NCI-H1048 (cell line): Measurements from ENCODE around the gene TGFBRAP1.
A peak's percentile ranks its signal among the peaks of the same experiment; 100 is the strongest.

Source experiments
- DNase-seq: peaks from one replicate; lab custom pipeline; 2025; lab: John Stamatoyannopoulos, UW

TGFBRAP1 gene, protein sequence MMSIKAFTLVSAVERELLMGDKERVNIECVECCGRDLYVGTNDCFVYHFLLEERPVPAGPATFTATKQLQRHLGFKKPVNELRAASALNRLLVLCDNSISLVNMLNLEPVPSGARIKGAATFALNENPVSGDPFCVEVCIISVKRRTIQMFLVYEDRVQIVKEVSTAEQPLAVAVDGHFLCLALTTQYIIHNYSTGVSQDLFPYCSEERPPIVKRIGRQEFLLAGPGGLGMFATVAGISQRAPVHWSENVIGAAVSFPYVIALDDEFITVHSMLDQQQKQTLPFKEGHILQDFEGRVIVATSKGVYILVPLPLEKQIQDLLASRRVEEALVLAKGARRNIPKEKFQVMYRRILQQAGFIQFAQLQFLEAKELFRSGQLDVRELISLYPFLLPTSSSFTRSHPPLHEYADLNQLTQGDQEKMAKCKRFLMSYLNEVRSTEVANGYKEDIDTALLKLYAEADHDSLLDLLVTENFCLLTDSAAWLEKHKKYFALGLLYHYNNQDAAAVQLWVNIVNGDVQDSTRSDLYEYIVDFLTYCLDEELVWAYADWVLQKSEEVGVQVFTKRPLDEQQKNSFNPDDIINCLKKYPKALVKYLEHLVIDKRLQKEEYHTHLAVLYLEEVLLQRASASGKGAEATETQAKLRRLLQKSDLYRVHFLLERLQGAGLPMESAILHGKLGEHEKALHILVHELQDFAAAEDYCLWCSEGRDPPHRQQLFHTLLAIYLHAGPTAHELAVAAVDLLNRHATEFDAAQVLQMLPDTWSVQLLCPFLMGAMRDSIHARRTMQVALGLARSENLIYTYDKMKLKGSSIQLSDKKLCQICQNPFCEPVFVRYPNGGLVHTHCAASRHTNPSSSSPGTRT

DNA sequence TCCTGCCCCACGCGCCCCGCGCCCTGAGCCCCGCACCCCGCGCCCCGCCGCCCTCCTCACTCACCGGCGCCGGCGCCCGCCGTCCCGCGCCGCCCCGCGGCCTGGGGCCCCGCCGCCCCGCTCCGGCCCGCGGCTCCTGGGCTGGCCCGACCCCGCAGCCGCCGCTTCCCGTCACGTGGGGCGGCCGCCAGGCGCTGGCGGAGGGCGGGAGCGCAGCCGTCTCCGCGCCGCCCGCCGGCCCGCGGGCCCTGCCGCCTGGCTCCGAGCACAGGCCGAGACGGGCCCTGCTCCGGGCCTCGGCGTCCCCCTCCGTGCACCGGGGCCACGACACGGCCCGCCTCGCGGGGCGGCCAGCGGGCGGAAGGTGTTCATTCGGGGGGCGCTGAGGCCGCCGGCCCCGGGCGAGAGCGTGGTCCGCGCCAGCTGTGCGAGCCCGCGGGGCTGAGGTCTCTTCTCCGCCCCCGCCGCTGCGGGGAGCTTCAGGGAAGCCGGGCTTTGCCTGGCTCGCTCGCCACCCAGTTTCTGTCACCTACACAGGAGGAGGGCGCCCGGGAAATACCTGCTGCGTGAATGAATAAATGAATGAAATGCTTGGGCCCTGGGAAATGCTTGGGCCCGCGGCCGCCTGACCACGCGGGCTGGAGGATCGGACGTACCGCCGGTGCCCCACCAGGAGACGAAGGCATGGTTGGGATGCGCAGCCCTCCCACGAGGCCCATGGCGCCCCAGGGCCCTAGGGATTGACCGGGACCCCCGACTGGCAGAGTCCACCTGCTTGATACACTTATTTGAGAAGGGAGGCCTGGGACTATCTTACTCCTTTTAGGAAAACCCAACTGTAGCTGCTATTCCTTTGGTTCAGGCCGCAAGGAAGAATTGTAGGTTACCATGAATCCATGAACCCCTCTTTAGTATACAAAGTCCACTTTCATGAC is at the start of gene TGFBRAP1:
TSS of gene TGFBRAP1 (minus strand) at position 175 of the 935 bp plus-strand sequence. CDS start 21,434 bp downstream, outside the sequence.
- no peak for DNase-seq

DNA sequence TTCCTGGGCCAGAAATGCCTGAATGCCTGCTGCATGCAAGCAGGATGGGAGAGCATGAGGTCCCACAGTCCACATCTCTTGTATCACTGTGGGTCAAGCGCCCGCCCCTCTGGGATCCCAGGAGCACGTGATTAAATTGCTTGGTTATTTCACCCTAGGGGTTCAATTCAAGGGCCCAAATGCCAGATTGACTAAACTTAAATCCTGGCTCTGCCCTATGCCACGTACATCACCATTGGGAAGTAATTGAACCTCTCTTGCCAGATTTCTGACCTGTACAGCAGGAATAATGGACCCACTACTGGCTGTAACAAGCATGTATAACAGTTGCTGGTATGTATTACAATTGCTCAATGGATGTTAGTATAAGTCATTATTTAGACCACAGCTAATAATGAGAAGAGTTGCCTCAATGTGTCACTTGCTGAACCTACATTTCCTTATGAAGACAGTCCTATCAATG is 49.4 kb upstream of the TGFBRAP1 start:
- no peak for DNase-seq

DNA sequence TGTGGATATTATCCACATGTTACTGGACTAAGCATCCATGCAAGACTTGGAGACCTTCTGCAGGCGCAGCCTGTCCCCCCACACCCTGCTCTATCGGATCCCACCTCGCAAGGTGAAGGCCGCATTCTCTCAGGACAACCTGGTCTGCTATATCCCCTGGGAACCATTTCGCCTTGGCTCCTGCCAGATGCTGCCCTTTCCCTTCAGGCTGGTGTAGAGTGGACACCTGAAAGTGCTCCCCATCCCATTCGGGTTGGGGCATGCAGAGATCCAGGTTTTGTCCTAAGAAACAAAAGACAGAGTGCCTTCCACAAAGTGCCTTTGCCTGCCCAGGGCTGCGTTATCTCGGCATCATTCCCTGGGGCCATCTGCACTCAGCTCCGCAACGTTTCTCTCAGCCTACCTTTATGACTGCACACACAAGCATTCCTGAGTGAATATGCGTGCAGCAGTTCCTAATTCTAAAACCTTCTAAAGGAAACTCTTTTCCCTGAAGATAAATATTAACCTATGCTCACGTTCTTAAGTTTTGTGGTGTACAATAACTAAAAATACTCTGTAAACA is 48.8 kb upstream of the TGFBRAP1 start:
- DNase-seq, result no peak

DNA sequence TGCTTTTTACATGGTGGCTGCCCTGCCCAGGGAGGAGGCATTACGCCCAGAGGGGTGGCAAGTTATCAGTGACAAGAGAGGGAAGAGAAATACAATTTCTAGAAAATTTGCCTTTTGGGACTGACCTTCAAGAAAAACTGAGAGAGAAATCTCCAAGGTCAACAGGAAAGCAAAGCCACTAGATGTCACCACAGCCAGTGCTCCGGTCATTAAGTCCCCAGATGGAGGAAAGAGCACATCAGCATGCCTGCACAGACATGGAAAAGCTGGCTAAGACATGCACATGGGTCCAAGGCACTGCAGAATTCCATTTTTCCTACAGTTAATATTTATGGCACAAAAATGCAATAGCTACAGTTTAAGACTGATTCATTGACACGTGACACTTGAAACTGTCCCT is 48.3 kb upstream of the TGFBRAP1 start:
- DNase-seq, result no peak

DNA sequence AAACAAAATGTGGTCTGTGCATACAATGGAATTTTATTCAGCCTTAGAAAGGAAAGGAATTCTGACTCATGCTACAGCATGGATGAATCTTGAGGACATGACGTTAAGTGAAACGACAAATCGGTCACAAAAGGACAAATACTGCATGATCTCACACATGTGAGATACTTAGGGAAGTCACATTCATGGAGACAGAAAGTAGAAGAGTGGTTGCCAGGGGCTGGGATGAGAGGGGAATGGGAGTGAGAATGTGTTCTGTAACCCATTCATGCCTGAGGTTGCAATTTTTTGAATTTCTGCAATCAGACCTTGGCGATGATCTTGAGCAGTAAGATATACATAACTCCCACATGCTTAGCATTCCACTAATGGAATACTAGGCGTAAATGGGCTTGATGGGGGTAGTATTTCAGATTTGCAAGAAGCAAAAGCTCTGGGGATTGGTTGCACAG is 47.3 kb upstream of the TGFBRAP1 start:
- no peak for DNase-seq

DNA sequence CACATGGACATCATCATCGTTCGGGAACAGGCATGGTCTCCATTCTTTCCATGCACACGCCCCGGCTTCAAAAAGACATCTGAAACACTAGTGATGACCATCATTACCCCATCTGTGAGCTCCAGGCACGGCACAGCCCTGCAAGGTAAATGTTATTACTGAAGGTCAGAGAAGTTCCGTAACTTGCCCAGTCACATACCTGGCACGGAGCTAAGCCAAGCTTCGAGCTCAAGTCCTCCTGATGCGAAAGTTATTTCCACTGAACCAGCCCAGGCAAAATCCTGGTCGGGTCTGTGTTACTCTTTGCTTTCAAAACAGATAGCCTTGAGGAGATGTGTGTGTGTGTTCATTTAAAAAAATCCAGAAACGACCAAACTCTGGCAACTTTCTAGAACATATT is 46.5 kb upstream of the TGFBRAP1 start:
- DNase-seq, result no peak

DNA sequence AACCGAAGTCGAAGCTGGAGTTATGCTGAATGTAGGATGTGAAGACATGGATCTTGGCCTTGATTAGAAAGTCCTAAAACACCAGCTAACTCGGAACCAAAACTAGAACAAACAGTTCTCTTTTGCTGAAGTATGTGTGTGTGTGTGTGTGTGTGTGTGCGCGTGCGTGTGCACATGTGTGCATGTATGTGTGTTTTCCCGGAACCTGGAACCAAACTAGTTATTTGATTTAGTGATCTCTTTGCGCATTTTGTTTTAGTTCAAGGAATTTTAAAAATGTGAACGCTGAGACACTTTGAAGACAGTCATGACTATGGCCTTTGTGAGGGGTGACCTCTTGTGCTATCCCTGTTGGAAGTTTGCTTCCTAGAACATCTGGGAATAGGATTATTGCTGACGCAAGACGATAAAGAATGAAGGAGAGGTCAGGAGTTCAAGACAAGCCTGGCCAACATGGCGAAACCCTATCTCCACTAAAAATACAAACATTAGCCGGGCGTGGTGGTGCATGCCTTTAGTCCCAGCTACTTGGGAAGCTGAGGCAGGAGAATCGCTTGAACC is 45.5 kb upstream of the TGFBRAP1 start:
- no peak for DNase-seq

DNA sequence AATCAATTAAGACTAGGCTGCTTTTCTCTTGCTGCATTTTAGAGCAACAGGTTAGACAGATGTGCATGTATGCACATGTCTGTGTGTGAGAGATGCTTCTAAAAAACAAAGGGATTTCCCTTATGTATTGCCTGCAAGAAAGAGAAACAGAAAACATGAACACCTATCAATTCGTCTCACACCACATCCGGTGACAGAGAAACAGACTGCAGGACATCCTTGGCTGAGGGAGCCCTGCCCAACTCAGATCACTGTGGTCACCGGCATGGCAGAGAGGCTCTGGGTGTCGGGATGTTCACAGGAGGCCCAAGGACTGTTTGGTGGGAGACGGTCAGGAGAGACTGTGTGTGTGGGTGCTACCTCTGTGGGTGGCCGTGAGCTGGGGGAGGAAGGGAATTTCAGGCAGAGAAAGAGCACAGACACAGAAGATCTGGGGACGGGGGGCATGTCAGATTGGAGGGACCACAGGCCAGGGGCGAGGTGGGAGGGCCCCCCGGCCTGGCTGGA is 44.4 kb upstream of the TGFBRAP1 start:
- no peak for DNase-seq

DNA sequence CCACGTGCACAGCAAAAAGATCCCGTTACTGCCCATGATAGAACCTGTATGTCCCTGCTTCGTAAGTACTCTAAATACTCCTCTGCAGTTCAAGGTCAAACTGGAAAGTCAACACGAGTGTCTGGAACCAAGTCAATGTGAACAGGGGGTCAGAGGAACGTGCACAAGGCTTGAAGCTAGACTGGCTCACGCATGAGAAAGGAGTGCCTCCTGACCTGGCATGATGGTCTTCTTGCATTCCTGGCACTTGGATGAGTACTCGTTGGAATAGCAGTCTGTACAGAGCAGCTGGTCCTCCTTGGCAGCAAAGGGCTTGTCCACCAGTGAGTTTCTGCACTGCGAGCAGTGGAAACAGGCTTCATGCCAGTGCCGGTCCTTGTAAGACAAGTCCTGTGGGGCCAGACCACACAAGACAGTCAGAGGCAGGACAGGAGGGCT is 43.8 kb upstream of the TGFBRAP1 start:
- no peak for DNase-seq

DNA sequence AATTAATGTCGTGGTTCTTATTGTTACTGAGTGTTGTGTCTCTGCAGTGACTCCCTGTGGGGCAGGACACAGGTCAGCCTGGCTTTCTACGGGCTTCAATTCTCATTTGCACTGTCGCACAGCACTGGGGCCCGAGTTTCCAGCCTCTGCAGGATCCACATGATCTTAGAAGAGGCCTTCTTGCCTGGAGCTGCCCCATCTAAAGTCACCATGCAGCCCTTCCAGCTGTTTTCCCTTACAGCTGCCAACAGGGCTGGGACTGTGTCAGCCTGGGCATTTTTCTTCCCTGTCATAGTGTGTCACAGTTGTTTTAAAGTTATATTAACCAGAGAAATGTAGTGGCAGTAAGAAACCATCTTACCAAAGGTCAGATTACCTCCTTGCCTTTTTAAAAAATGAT is 42.3 kb upstream of the TGFBRAP1 start:
- DNase-seq, result no peak

DNA sequence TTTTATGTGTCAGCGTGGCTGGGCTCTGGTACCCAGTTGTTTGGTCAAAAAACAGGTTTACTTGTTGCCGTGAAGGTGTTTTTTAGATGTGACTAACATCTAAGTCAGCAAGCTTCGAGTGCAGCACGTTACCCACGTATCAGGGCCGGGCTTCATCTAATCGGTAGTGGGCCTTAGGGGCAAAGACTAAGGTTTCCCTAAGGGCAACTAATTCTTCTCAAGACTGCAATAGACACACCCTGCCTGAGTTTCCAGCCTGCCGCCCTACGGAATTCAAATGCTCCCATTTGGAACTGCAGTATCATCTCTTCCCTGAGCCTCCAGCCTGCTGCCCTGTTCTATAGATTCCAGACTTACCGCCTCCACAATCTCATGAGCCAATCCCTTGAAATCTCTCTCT is 41.6 kb upstream of the TGFBRAP1 start:
- DNase-seq, result no peak

DNA sequence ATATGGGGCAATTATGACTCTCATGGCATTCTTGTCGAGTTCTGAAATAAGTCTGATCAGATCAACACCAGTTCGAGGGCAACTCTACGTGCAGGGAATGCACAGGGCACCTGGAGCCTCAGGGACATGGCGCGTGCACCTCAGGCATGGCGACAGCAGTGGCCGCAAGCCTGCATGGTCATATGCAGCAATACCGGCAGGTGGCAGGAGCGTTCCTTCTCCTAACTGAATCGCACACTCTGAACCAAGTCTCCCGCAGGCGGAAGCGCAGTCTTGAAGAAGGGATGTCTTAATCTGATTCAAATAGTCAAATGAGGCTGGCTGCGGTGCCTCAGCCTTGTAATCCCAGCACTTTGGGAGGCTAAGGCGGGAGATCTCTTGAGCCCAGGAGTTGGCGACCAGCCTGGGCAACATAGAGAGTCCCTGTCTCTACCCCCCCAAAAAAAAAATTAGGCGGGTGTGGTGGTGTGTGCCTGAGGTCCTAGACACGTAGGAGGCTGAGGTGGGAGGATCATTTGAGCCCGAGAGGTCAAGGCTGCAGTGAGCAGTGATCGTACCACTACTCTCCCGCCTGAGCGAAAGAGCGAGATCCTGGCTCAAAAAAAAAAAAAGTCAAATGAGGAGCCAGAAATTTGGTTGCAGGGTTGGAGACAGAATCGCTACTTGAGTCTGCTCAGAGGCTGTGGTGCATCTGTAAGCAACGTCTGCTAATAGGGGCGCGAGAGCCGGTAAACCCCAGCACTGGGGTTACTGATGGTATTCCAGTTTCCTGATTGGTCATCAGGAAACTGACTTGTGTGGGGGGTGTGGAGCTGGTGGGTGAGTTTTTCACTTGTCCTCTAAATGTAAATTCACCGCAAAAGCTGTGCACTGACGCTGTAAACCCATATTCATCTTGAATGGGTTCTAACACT is 40.5 kb upstream of the TGFBRAP1 start:
- DNase-seq, result peak; percentile 70

DNA sequence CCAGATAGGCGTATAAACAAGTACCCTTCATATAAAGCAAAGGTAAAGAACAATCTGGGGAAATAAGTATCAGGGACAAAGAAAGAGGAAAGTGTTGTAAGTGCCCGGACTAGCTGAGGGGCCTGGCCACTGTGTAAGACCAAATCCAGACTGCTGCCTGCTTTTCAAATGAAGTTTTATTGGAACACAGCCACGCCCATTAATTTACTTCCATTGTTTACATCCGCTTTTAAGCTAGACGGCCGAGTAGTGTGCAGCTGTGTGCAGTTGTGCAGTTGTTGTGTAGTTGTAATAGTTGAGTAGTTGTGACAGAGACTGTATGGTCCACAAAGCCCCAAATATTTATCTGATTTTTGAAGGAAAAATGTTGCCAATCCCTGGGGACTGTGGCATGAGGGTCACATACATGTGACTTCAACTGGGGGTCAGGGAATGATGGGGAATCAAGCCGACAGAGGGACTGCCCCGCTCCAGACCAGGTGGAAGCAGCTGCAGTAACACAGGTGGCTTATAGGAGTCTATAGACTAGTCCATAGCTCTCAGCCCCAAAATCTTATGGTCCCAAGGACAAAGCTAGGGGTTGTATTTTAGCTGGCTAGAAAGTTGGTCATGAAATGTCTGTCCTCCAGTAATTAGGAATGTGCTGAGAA is 39.3 kb upstream of the TGFBRAP1 start:
- no peak for DNase-seq

DNA sequence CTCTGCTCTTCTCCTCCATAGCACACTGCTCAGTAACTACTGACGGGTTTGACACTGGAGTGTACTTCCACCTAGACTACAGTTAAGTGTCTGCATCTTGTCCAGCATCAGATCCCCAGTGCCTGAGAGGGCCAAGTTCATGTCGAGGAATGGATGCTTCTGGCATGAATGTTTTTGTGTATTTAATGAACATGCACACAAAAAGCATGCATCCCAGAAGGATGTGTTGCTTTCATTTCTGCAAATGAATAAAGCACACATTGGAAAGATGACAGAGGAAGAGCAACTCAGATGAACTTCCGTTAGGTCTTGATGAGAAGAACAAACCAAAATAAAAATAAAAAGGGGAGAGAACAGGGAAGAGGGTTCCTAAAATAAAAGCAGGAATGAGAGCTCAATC is 35.7 kb upstream of the TGFBRAP1 start:
- no peak for DNase-seq

DNA sequence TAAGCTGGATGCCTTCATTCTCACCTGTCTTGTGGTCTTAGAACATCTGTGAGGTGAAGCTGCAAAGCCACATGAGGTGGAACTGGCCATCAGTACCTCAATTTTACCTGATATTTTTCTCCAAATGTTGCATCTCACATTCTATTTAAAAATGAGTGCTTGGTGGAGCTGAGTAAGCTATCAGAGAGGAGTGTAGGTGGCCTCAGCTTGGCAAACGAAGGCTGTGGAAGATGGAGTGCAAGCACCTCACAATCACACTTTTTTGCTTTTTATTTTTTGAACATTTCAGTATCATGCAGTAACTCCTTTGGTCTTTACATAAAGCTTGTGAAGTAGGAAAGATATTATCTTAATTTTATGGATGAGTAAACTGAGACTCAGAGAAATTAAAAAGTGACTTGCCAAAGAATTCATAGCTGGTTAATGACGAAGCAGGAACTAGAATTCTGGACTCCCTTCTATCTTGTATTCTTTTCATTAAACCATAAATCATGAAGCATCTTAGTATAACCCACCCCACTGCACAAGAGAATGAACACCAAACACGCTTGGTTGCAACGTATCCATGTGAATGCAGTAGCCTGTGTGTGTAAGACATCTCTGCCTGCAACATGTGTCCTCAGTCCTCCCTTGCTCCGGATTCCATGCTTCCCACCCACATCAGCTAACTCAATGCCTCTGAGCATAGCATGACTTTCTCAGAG is 35.1 kb upstream of the TGFBRAP1 start:
- no peak for DNase-seq

DNA sequence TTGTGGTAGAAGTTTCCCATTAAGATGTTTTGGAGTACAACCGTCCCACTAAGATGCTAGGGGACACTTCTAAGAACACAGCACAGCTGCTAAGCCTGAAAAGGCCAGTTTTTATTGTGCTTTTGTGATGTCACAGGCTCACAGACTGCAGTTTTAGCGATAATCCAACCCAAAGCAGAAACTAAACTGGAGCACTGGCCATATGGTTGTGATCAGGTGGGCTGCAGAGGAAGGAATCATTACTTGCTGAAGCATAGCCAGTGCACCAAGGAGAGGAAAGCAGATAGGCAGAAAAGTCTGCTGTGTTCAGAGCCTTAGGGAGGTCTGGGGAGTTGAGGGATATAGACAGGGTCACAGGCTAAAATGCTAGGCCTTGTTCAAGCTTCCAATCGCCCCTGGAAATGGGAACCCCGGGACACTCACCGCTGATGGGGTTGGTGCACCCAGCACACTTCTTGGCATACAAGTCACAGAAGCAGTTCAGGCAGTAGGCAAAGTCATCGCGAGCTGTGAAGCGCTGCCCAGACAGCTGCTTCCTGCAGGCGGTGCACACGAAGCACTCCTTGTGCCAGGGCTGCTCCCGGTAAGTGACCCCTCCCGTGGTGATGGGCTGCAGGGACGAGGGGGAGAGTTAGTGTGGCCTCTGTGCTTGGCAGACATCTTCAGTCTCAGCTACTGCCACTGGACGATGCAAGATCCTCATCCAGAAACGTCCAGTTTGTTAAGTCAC is 33.5 kb upstream of the TGFBRAP1 start:
- no peak for DNase-seq

DNA sequence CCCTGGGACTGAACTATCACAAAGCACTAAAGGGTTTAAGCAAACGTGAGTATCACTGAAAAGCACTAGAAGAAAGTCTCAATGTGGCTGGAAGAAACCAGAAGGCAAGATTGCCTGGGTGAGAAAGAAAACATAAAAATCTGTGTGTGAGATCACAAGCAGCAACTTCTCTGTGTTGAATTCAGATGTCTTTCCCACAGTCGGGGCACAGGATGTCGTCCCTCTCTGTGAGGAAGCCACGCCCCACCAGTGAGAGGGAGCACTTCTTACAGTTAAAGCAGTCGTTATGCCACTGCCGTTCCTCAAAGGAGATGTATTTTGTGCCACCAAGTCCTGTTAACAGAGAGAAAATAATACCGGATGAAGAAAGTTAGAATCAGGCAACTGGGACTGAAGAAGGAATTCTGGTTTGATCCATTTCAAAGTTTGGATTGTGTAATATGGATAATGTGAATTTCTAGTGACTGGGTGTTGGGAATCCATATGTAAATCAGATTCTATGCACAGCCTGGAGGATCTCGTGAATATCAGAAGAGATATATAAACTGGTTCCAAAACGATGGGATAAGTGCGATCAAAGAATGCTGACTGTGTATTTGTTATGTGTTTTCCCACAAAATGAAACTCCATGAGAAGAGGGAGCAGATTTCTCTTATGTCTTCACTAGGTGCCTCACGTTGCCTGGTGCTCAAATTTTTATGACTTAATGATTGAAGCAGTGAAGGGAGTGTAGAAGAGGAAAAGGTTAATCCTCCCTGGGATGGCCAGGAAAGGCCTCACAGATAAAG is 31.8 kb upstream of the TGFBRAP1 start:
- no peak for DNase-seq
